NB4 (cell line): ENCODE measurements around the gene TCERG1L.

Experiments used
- MYC ChIP-seq: IDR thresholded peaks from 2 replicates; pipeline ENCODE4 v1.6.1; 2011; ENCODE audit warnings: low read depth, low read length
- POLR2A ChIP-seq: IDR thresholded peaks from 2 replicates; pipeline ENCODE4 v1.6.1; 2011; ENCODE audit warnings: mild to moderate bottlenecking; ENCODE audit not compliant: insufficient read length; ENCODE audit errors: extremely low read depth
- TF ChIP-seq, protein P1 (sequence below): IDR thresholded peaks from one replicate; pipeline ENCODE4 v1.5.1; 2012; ENCODE audit warnings: low read depth, low read length
- TF ChIP-seq, protein P2 (sequence below): IDR thresholded peaks from 2 replicates; pipeline ENCODE4 v1.6.1; 2011; ENCODE audit warnings: low read depth, low read length

DNA sequence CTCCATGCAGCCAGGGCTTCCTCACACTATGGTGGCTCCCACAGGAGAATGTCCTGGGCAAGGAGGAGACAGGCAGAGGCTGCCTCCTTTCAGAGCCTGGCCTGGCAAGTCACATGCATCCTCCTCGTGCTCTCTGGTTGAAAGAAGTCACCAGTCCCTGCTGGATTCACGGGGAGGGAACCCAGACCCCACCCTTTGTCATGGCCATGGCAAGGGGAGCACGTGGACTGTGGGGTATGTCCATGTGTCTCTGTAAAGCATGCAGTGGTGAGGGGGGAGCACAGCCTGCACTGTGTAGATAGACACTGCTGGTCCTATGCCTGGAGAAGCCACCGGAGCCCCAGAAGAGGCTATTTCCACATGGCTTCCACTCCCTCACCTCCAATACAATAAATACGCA, 225.0 kb downstream of the TCERG1L start:
- TF ChIP-seq, protein P1, sequence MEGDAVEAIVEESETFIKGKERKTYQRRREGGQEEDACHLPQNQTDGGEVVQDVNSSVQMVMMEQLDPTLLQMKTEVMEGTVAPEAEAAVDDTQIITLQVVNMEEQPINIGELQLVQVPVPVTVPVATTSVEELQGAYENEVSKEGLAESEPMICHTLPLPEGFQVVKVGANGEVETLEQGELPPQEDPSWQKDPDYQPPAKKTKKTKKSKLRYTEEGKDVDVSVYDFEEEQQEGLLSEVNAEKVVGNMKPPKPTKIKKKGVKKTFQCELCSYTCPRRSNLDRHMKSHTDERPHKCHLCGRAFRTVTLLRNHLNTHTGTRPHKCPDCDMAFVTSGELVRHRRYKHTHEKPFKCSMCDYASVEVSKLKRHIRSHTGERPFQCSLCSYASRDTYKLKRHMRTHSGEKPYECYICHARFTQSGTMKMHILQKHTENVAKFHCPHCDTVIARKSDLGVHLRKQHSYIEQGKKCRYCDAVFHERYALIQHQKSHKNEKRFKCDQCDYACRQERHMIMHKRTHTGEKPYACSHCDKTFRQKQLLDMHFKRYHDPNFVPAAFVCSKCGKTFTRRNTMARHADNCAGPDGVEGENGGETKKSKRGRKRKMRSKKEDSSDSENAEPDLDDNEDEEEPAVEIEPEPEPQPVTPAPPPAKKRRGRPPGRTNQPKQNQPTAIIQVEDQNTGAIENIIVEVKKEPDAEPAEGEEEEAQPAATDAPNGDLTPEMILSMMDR = no peak
- no peak for TF ChIP-seq MYC
- TF ChIP-seq, protein P2, sequence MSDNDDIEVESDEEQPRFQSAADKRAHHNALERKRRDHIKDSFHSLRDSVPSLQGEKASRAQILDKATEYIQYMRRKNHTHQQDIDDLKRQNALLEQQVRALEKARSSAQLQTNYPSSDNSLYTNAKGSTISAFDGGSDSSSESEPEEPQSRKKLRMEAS = no peak
- no peak for TF ChIP-seq POLR2A
